Karpas-422 (cell line): ENCODE data around the gene GK. TPM values are rescaled to one million over a fixed set of nuclear protein-coding genes. Genes with fewer than 3 reads are reported as not detected.
"Not testable (repeated sequence)": the region's sequence is repeated elsewhere in the genome, so short reads cannot be mapped to it uniquely, and the experiment has no call there.

Experiments
- DNase-seq: peaks from one replicate; pipeline ENCODE4 v3.0.0-alpha.2; 2015
- H2AFZ ChIP-seq: fragments of 200-600 bp; sonication (generic); 2 replicates; pipeline ENCODE4 v1.6.1; 2014; ENCODE audit warnings: antibody characterized with exemption, low read length, mixed read lengths
- H3K27ac ChIP-seq: fragments of 200-600 bp; sonication (generic); 2 replicates; pipeline ENCODE4 v1.5.1; 2014; ENCODE audit warnings: mild to moderate bottlenecking, low read length, moderate library complexity
- H3K27me3 ChIP-seq: fragments of 200-600 bp; sonication (generic); 2 replicates; pipeline ENCODE4 v1.6.1; 2014; ENCODE audit warnings: low read length, mixed read lengths
- H3K36me3 ChIP-seq: fragments of 200-600 bp; sonication (generic); 2 replicates; pipeline ENCODE4 v1.6.1; 2014; ENCODE audit warnings: low read length, mixed read lengths; ENCODE audit not compliant: insufficient read depth
- H3K4me1 ChIP-seq: fragments of 200-600 bp; sonication (generic); 2 replicates; pipeline ENCODE4 v1.6.1; 2014; ENCODE audit warnings: mild to moderate bottlenecking, low read length, mixed read lengths
- H3K4me2 ChIP-seq: fragments of 200-600 bp; sonication (generic); 2 replicates; pipeline ENCODE4 v1.6.1; 2014; ENCODE audit warnings: low read length, low read depth, mild to moderate bottlenecking; ENCODE audit not compliant: poor library complexity, severe bottlenecking
- H3K4me3 ChIP-seq: fragments of 200-600 bp; sonication (generic); 2 replicates; pipeline ENCODE4 v1.5.1; 2014; ENCODE audit warnings: mild to moderate bottlenecking, antibody characterized with exemption, low read length, mixed read lengths
- H3K79me2 ChIP-seq: fragments of 200-600 bp; sonication (generic); 2 replicates; pipeline ENCODE4 v1.6.1; 2014; ENCODE audit warnings: mild to moderate bottlenecking, low read length, mixed read lengths
- H3K9ac ChIP-seq: fragments of 200-600 bp; sonication (generic); 2 replicates; pipeline ENCODE4 v1.6.0; 2014; ENCODE audit warnings: low read length
- H3K9me2 ChIP-seq: fragments of 200-600 bp; sonication (generic), shearing (Covaris generic); replicated peaks from 2 replicates; pipeline ENCODE4 v1.6.0; 2014; ENCODE audit warnings: mild to moderate bottlenecking, low read length, moderate library complexity; ENCODE audit not compliant: insufficient read depth
- H3K9me3 ChIP-seq: fragments of 300-700, 200-600 bp; sonication (generic); 2 replicates; pipeline ENCODE4 v1.6.1; 2014; ENCODE audit warnings: low read length, mixed read lengths
- H4K20me1 ChIP-seq: fragments of 200-600 bp; sonication (generic); 2 replicates; pipeline ENCODE4 v1.6.1; 2014; ENCODE audit warnings: mild to moderate bottlenecking, antibody characterized with exemption, low read length, low read depth; ENCODE audit not compliant: insufficient read depth
- total RNA-seq: library from RNA; depleted of rRNA; stranded (reverse); fragments of >200 nt; shearing (Covaris generic); gene quantifications from 2 replicates; pipeline ENCODE4 v1.2.3, GENCODE V29; 2014; ENCODE audit warnings: low replicate concordance

Gene GK
- total RNA-seq, 1 experiment from 2014 or later = 16.8 TPM

DNA sequence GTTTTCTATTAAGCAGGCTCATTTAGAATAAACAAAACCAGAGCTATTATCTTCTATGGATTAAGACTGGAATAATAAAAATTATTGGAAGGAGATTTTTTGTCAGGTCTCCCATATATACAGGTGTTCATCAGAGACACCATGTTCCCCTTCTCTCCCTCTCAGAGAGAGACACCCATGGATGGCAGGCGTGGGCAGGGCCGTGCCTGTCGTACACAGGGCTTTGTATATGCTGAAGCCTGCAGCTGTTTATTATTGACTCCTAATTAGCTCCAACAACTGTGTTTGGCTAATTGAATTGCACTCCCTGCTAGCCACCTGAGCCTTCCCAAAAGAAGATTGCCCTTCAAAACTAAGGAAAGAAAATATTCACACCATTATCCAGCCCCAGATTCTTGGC, 81.6 kb downstream of the GK start:
- DNase-seq = no peak
- Histone ChIP-seq H3K79me2 (no peaks in the 10 kb centered on the region), H3K4me2 (no peak overlapping the region), H4K20me1 (no peaks in the 10 kb centered on the region), H3K9me3 (no peaks in the 10 kb centered on the region), H3K9me2 (no peaks in the 10 kb centered on the region), H3K4me1 (no peaks in the 10 kb centered on the region), H3K27ac (no peak overlapping the region), H3K9ac (no peak overlapping the region), H3K4me3 (no peak overlapping the region), H2AFZ (no peak overlapping the region), H3K27me3 (no peaks in the 10 kb centered on the region), H3K36me3 (no peaks in the 10 kb centered on the region)

DNA sequence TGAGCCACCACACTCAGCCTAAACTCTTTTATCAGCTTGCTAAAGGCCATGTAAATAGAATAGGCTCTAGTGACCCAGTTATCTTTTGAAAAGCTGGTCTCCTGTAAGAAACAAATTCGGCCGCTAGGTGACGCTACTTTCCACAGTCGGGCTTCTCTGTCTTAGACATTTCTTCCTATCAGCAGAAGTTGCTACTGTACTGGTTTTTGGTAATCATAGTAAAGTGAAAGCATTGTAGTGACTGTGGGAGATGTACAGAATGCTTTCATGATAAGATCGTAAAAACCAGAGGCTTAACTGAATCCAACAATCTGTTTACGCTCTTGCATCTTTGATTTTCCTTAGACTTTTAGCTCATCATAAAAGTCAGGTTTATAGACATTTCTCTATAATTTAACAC, 82.6 kb downstream of the GK start:
- no peaks in the 10 kb centered on the region for H3K9me3 ChIP-seq
- H3K27me3 ChIP-seq = no peaks in the 10 kb centered on the region
- no peaks in the 10 kb centered on the region for H4K20me1 ChIP-seq
- H2AFZ ChIP-seq = no peak overlapping the region
- no peaks in the 10 kb centered on the region for H3K9me2 ChIP-seq
- no peak overlapping the region for H3K4me2 ChIP-seq
- DNase-seq = peak; percentile 91
- H3K36me3 ChIP-seq = no peaks in the 10 kb centered on the region
- no peaks in the 10 kb centered on the region for H3K79me2 ChIP-seq
- H3K4me1 ChIP-seq = no peaks in the 10 kb centered on the region
- no peak overlapping the region for H3K27ac ChIP-seq
- H3K9ac ChIP-seq = no peak overlapping the region
- no peak overlapping the region for H3K4me3 ChIP-seq

DNA sequence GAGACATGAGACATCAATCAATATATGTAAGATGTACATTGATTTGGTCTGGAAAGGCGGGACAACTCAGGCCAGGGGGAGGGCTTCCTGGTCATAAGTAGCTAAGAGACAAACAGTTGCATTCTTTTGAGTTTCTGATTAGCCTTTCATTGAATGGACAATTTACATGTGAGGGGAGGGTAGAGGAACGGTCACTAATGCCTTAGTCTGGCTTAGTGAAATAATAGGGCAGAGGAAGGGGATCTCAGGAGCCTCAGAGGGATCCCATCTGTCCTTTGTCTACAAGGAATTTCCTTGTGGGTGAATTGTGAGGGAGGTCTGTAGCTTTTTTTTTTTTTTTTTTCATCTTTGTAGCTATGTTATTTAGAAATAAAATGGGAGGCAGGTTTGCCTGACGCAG, 88.3 kb downstream of the GK start:
- no peaks in the 10 kb centered on the region for H3K36me3 ChIP-seq
- H3K4me2 ChIP-seq = no peak overlapping the region
- no peak overlapping the region for H3K27ac ChIP-seq
- no peaks in the 10 kb centered on the region for H3K27me3 ChIP-seq
- no peaks in the 10 kb centered on the region for H3K4me1 ChIP-seq
- H3K4me3 ChIP-seq = no peak overlapping the region
- no peak for DNase-seq
- no peaks in the 10 kb centered on the region for H3K79me2 ChIP-seq
- H3K9me2 ChIP-seq = no peaks in the 10 kb centered on the region
- H2AFZ ChIP-seq = no peak overlapping the region
- H3K9me3 ChIP-seq = peaks cover 4% of the 10 kb centered on the region; the same call in 1 of the 2 replicates
- H4K20me1 ChIP-seq = no peaks in the 10 kb centered on the region
- no peak overlapping the region for H3K9ac ChIP-seq

DNA sequence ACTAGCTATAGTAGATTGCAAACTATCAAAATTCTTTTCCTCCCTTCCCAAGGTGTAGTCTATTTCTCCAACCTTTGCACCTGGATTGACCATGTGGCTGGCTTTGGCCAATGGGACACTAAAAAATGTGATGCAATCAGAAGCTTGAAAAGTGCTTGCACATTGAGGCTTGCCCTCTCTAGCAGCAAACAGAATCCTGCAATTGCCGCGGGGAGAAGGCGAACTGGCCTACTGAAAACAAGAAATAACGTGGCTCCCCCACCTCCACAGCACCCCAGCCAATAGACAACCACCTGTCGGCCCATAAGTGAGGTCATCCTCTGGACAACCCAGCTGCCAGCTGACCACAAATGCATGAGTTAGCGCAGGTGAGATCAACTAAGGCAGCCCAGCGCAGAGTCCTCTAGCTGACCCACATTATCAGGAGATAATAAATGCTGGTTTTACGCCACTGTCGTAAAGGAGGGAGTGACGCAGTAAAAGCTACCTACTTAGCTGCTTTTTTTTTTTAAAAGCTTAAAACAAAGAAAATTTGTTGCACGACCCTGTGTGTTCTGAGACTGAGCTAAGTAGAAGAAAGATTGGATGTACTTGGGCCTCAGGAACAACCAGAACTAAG, 95.2 kb downstream of the GK start:
- no peak overlapping the region for H2AFZ ChIP-seq
- H3K4me1 ChIP-seq = no peaks in the 10 kb centered on the region
- H3K36me3 ChIP-seq = no peaks in the 10 kb centered on the region
- H3K79me2 ChIP-seq = no peaks in the 10 kb centered on the region
- peaks cover 4% of the 10 kb centered on the region; the same call in 1 of the 2 replicates for H3K9me3 ChIP-seq
- H3K4me3 ChIP-seq = no peak overlapping the region
- no peak overlapping the region for H3K4me2 ChIP-seq
- no peak for DNase-seq
- no peaks in the 10 kb centered on the region for H3K9me2 ChIP-seq
- no peak overlapping the region for H3K9ac ChIP-seq
- H4K20me1 ChIP-seq = no peaks in the 10 kb centered on the region
- H3K27ac ChIP-seq = no peak overlapping the region
- no peaks in the 10 kb centered on the region for H3K27me3 ChIP-seq

DNA sequence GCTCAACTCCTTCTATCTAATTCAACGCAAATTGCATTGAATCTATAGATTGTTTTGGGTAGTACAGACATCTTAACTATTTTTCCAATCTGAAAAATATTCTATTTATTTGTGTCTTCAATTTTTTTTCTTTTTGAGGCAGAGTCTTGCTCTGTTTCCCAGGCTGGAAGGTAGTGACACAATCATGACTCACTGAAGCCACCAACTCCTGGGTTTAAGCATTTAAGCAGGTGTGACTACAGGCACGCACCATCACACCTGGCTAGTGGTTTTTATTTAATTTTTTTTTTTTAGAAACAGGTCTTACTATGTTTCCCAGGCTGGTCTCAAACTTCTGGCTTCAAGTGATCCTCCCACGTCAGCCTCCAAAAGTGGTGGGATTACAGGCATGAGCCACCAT, 98.3 kb downstream of the GK start:
- H3K27ac ChIP-seq = no peak overlapping the region
- no peaks in the 10 kb centered on the region for H4K20me1 ChIP-seq
- no peaks in the 10 kb centered on the region for H3K79me2 ChIP-seq
- H3K36me3 ChIP-seq = no peaks in the 10 kb centered on the region
- DNase-seq = no peak
- no peaks in the 10 kb centered on the region for H3K4me1 ChIP-seq
- H3K27me3 ChIP-seq = no peaks in the 10 kb centered on the region
- no peak overlapping the region for H3K9ac ChIP-seq
- H2AFZ ChIP-seq = no peak overlapping the region
- no peaks in the 10 kb centered on the region for H3K9me3 ChIP-seq
- H3K4me2 ChIP-seq = no peak overlapping the region
- no peak overlapping the region for H3K4me3 ChIP-seq
- H3K9me2 ChIP-seq = no peaks in the 10 kb centered on the region

DNA sequence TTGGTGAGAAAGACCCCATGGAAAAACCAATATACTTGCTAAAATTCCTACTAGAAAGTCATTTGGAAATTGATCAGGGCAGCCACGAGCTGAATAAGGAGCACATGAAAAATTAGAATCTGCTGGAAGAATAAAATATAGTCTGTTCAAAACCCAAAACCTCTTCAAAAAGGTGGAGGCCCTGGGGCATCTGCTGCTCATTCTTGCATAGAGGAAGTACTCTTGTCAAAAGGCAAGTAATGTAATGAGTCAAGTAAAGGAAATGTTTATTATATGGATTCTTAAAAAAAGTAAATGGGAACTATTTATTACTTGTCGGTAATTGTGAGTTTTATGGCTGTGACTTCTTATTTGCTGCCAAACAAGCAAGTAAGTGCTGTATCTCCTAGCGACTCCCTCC, 109.5 kb downstream of the GK start:
- Histone ChIP-seq H3K9me2 (no peaks in the 10 kb centered on the region), H3K27me3 (no peaks in the 10 kb centered on the region), H2AFZ (no peak overlapping the region), H3K4me1 (no peaks in the 10 kb centered on the region), H3K9me3 (no peaks in the 10 kb centered on the region), H3K36me3 (no peaks in the 10 kb centered on the region), H4K20me1 (no peaks in the 10 kb centered on the region), H3K4me2 (no peak overlapping the region), H3K4me3 (no peak overlapping the region), H3K79me2 (no peaks in the 10 kb centered on the region), H3K9ac (no peak overlapping the region), H3K27ac (no peak overlapping the region)
- no peak for DNase-seq

DNA sequence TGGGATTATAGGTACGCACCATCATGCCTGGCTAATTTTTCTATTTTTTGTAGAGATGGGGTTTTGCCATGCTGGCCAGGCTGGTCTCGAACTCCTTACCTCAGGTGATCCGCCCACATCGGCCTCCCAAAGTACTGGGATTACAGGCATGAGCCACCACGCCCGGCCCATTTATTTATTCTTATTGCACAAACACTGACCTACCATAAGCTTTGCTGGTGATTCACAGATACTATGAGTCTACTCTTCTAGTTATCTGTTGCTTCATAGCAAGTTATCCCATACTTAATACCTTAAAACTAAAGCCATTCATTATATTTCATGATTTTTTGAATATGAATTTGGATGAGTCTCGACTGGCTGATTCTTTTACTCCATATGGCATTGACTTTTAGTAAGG, 120.5 kb downstream of the GK start:
- not testable (repeated sequence) for H3K9me3 ChIP-seq, H2AFZ ChIP-seq, H3K27me3 ChIP-seq, H3K4me3 ChIP-seq, H3K4me1 ChIP-seq, H3K36me3 ChIP-seq, H3K9me2 ChIP-seq, DNase-seq, H3K9ac ChIP-seq, H3K79me2 ChIP-seq, H3K4me2 ChIP-seq, H4K20me1 ChIP-seq, H3K27ac ChIP-seq

DNA sequence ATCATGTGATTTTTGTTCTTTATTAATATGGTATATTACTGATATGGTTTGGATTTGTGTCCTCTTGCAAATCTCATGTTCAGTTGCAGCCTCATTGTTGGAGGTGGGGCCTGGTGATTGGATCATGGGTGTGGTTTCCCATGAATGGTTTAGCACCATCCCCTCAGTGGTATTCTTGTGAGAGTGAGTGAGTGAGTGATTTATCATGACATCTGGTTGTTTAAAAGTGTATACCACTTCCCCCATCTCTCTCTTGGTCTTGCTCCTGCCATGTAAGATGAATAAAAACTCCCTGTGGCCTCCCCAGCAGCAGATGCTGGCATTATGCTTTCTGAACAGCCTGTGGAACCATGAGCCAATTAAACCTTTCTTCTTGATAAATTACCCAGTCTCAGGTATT, 124.4 kb downstream of the GK start:
- Histone ChIP-seq H3K4me3 (no peak overlapping the region), H3K9me2 (no peaks in the 10 kb centered on the region), H3K36me3 (no peaks in the 10 kb centered on the region), H3K27me3 (no peaks in the 10 kb centered on the region), H2AFZ (no peak overlapping the region), H4K20me1 (no peaks in the 10 kb centered on the region), H3K4me1 (no peaks in the 10 kb centered on the region), H3K27ac (no peak overlapping the region), H3K9ac (no peak overlapping the region), H3K4me2 (no peak overlapping the region), H3K9me3 (no peaks in the 10 kb centered on the region), H3K79me2 (no peaks in the 10 kb centered on the region)
- no peak for DNase-seq
